Stimulated activated CD4-positive, alpha-beta T cell treated with anti-CD3 and anti-CD28 coated beads, Interleukin-4, amount 100 ng/mL, for 24 hours (primary cell): Measurements from ENCODE around the gene SARS1.
"Not testable (repeated sequence)": the region's sequence is repeated elsewhere in the genome, so short reads cannot be mapped to it uniquely, and the experiment has no call there.

Experiments used
- DNase-seq: peaks from one replicate; pipeline ENCODE4 v3.0.0-alpha.2; 2020

The SARS1 gene, protein sequence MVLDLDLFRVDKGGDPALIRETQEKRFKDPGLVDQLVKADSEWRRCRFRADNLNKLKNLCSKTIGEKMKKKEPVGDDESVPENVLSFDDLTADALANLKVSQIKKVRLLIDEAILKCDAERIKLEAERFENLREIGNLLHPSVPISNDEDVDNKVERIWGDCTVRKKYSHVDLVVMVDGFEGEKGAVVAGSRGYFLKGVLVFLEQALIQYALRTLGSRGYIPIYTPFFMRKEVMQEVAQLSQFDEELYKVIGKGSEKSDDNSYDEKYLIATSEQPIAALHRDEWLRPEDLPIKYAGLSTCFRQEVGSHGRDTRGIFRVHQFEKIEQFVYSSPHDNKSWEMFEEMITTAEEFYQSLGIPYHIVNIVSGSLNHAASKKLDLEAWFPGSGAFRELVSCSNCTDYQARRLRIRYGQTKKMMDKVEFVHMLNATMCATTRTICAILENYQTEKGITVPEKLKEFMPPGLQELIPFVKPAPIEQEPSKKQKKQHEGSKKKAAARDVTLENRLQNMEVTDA

GRCh38 chr1:109213824-109214693 lies at the start of gene SARS1:
Gene SARS1 (plus strand): TSS chr1:109213918. CDS start chr1:109213993, 75 bp downstream.
- DNase-seq = peak; percentile 86

- DNase-seq = no peak
Observed at GRCh38 chr1:109164538-109164937, 49.2 kb upstream of the SARS1 start.

DNA sequence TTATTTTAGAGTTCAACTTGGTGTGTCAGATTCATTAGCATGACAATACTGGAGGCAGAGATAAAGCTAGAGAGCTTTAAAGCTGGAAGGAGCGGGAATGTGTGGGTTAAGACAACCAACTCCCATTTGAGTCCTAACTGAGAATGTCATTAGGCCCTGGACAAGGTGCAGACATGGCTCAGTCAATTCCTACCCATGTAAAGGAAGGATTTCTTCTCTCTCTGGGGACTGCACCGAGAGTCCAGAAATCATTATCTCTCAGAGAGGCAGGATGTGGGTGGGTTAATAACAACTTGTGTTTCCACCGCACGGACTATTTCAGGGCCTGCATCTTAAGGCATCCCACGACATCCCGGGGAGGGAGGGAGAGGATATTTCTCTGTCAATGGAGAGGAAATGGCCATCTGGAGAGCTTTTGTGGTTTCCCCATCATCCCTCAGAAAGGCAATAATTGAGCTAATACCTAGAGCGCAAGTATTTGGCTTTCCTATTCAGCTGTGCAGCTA lies 46.7 kb upstream of the SARS1 start:
- DNase-seq = no peak

DNA sequence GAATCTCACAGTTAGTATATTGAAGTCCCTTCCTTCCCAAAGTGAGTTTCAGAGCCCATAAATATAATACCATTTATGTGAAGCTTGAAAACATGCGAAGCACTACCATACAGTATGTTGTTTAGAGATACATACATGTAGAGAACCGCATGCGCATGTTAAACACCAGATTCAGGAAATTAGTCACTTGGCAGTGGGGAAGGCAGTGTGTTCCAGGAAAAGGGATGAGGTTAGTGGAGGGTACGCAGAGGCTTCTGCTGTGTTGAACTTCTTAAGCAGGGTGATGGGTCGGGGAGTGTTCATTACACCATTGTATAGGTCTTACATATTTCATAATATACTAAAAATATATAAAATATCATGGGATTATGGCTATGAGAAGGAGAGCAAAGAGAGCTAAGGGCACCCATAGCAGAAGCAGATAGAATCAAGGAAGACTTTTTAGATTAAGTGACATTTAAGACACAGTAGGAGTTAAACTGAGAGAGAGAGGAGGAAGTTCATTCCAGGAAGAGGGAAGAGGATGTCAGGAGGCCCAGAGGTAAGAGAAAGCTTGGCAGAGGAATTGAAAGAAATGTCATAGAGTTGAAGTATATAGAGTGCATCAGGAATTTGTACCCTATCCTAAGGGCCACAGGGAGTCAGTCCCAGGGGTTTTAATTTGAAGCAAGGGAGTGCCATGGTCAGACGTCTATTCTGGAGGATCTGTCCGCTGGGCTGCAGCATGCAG lies 43.5 kb upstream of the SARS1 start:
- DNase-seq = no peak

DNA sequence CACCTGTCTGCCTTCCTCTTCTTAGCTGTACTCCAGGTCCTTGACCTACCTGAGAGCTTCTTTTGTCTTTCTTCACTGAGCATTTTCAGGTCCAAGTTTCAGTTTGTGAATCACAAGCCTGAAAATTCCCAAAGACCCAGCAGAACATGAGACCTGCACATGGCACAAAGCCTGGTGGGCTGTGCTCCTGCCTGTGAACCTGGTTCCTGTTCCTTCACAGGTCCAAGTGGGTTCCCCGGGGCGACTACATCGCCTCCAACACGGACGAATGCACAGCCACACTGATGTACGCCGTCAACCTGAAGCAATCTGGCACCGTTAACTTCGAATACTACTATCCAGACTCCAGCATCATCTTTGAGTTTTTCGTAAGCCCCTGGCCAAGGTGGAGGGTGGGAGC lies 42.1 kb upstream of the SARS1 start:
- DNase-seq = no peak

DNA sequence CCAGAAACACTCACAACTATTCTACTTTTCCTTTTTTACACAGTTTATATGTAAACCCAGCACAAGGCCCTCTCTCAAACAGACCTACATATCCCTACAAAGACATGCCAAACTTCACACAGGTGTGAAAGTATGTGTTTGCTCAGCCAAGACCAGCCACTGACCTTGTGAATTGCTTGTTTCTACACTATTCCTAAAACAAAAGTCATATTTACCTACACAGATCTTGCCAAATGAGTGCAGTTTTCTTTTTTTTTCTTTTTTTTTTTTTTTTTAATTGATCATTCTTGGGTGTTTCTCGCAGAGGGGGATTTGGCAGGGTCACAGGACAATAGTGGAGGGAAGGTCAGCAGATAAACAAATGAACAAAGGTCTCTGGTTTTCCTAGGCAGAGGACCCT lies 37.4 kb upstream of the SARS1 start:
- DNase-seq = not testable (repeated sequence)

DNA sequence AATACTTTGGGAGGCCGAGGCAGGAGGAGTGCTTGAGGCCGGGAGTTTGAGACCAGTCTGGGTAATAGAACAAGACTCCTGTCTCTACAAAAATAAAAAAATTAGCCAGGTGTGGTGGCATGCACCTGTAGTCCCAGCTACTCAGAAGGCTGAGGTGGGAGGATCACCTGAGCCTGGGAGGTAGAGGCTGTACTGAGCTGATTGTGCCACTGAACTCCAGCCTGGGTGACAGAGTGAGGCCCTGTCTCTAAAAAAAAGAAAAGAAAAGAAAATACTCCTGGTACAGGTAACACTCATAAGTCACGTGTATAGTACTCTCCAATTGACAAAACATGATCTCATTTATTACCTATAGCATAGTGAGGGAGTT lies 33.0 kb upstream of the SARS1 start:
- not testable (repeated sequence) for DNase-seq

DNA sequence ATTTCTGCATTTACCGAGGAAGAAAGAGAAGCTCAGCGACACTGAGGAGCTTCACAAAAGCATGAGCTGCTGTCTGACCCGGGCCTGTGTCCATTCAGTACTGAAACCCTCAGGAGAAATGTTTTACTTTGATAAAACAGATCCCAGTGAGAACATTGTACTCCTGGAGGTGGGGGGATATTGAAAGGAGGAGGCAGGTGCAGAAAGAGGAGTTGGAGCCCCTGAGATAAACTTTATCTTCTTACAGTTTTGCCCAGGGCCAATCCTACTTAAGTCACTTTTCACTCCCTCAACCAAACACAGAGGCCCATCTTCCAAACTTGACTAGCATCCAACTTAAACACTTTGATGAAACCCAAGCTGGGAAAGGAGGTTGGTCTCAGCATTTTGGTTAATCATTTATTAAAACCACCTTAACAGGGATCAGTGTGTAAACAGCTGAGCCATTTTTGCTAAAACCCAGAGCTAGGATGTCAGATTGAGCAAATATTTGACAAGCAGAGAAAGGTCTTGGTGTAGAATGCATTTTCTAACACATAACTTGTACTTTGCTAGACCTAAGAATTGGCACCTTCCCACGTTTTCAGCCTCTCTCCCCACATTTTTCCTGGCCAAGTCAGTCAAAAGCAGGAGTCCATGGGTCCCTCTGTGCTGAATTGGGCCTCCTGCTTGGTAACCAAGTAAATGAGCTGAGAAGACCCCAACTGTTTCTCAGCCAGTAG lies 32.5 kb upstream of the SARS1 start:
- DNase-seq = no peak

DNA sequence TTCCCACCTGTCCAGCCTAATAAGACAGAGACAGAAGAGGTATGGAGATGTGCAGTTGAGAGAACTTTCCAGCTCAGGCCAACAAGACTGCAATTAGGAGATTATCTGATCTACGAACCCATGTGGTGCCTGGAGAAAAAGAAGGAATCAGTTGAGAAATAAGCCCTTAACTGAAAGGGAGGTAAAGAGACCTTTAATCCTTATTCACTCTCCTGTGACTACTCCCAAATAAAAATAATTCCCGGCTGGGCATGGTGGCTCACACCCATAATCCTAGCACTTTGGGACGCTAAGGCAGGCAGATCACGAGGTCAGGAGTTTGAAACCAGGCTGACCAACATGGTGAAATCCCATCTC lies 31.9 kb upstream of the SARS1 start:
- no peak for DNase-seq

- no peak for DNase-seq
Observed at GRCh38 chr1:109183058-109183738, 30.5 kb upstream of the SARS1 start.

GRCh38 chr1:109184687-109185086 lies 29.0 kb upstream of the SARS1 start:
- no peak for DNase-seq

DNA sequence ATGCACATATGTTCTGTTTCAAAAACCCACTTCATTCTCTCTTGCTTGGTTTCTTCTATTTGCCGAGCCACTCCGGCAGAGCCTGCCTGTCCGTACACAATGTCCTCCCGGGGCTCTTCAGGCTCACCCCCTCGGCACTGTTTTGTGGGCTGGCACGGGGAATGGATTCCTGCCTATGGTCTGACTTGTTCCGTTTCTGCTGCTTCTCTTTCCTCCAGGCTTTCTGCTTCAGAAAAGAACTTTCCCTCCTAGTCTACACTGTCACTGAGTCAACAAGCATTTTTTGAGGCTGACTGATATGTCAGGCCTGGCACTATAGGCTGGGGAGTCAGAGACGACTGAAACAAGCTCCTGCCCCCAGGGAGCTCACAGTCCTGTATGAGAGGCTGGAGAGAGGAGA lies 28.4 kb upstream of the SARS1 start:
- DNase-seq = no peak

DNA sequence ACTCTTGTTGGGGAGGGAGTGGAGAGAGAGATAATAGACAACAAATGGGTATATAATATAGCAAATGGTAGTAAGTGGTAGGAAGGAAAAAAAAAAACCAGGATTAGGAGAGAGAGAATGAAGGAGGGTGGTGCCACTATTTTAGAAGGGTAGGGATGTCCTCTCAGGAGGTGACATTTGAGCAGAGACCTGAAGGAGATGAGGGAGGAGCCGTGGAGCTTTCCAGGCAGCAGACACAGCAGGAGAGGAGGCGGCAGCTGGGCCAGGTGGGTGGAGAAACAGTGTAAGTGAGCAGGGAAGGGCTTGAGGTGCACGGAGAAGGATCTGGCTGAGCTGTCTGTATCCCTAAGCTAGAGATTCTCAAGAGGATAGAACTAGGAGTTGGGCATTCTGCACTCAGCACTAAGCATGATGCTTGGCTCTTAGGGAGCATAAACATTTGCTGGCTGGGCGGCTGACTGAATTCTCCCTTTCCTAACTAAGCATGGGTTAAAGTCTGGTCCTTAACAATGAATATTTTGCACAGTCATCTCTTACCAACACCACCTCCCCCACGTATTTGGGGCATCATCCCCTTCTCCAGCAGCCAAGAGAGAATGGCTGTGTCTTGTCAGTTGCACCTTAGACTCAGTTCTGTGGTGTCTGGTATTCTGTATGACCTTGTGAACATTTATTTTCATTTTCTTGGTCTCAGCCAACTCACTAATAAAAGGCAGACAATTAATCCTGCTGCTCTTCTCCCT lies 27.6 kb upstream of the SARS1 start:
- DNase-seq = no peak

GRCh38 chr1:109186733-109187086 lies 27.0 kb upstream of the SARS1 start:
- DNase-seq = no peak

GRCh38 chr1:109187127-109187526 lies 26.6 kb upstream of the SARS1 start:
- no peak for DNase-seq

- no peak for DNase-seq
Observed at GRCh38 chr1:109188200-109188599, 25.5 kb upstream of the SARS1 start.

GRCh38 chr1:109188781-109189180 lies 24.9 kb upstream of the SARS1 start:
- DNase-seq = no peak

DNA sequence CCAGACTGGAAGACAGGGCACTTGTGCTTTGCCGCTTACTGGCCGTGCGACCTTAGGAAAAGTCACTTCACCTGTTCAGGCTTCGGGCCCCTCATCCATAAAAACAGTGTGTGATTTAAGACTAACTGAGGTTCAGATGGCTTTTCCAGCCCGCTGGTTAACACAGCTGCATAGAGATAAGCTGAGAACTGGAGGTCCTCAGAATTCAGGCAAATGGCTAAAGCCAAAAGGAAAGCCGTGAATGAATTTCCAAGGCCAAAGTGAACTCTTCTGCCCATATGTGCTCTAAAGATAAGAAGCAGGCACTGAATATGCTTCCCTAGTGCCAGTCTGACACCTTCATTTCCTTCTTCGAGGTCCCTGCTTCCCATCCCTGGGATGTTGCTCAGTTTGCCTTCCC lies 23.5 kb upstream of the SARS1 start:
- no peak for DNase-seq

DNA sequence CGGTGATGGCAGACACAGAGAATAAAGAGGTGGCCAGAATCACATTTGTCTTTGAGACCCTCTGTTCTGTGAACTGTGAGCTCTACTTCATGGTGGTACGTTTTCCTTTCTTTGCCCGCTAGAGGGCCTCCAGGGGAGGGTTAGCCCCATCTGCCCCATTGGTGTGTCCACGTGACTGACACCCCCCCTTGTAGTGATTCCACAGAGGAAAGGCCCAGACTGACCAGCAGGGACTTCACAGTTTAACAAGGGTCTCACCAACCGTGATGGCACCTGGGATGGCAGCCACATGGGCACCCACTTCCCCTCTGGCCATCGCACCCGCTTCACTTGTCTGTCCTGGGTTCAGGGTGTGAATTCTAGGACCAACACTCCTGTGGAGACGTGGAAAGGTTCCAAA lies 22.3 kb upstream of the SARS1 start:
- DNase-seq = no peak

- DNase-seq = no peak
Observed at GRCh38 chr1:109191891-109192290, 21.8 kb upstream of the SARS1 start.

- no peak for DNase-seq
Observed at GRCh38 chr1:109192433-109192832, 21.3 kb upstream of the SARS1 start.
